ENCODE measurements around the gene CDH5.

CDH5 gene

GRCh38 chr16:66377324-66377723 lies 10.8 kb downstream of the CDH5 start:
- no peak for TF ChIP-seq CTCF (IDR thresholded peaks at IDR 0.05; ENCODE audit: insufficient read depth, low read length, poor library complexity, severe bottlenecking)
- Histone ChIP-seq H3K4me3 (replicated peaks; ENCODE audit: low read depth, low read length) (no peak overlapping the region), H3K27me3 (replicated peaks; ENCODE audit: control insufficient read depth, insufficient read depth, low read length) (no peaks in the 10 kb centered on the region; the same call in 1 of the 2 replicates), H3K36me3 (ENCODE audit: control insufficient read depth, insufficient read depth, low read length) (no peaks in the 10 kb centered on the region)
- no peak for DNase-seq (ENCODE audit: extremely low read depth, insufficient read length)

GRCh38 chr16:66378741-66379570 lies 12.5 kb downstream of the CDH5 start:
- H3K27me3 ChIP-seq (replicated peaks; ENCODE audit: control insufficient read depth, insufficient read depth, low read length), result no peaks in the 10 kb centered on the region; the same call in 1 of the 2 replicates
- TF ChIP-seq CTCF (IDR thresholded peaks at IDR 0.05; ENCODE audit: insufficient read depth, low read length, poor library complexity, severe bottlenecking), result no peak
- H3K36me3 ChIP-seq (ENCODE audit: control insufficient read depth, insufficient read depth, low read length), result no peaks in the 10 kb centered on the region
- no peak for DNase-seq (ENCODE audit: extremely low read depth, insufficient read length)
- no peak overlapping the region for H3K4me3 ChIP-seq (replicated peaks; ENCODE audit: low read depth, low read length)

- DNase-seq (ENCODE audit: extremely low read depth, insufficient read length), result no peak
- H3K4me3 ChIP-seq (replicated peaks; ENCODE audit: low read depth, low read length), result no peak overlapping the region
- H3K27me3 ChIP-seq (replicated peaks; ENCODE audit: control insufficient read depth, insufficient read depth, low read length), result no peaks in the 10 kb centered on the region; the same call in 1 of the 2 replicates
- no peak for TF ChIP-seq CTCF (IDR thresholded peaks at IDR 0.05; ENCODE audit: insufficient read depth, low read length, poor library complexity, severe bottlenecking)
- no peaks in the 10 kb centered on the region for H3K36me3 ChIP-seq (ENCODE audit: control insufficient read depth, insufficient read depth, low read length)
These were observed 13.1 kb downstream of the CDH5 start for GRCh38 chr16:66379571-66379941.

GRCh38 chr16:66380421-66380820 lies 13.9 kb downstream of the CDH5 start:
- no peak for DNase-seq (ENCODE audit: extremely low read depth, insufficient read length)
- TF ChIP-seq CTCF (IDR thresholded peaks at IDR 0.05; ENCODE audit: insufficient read depth, low read length, poor library complexity, severe bottlenecking), result no peak
- H3K27me3 ChIP-seq (replicated peaks; ENCODE audit: control insufficient read depth, insufficient read depth, low read length), result no peaks in the 10 kb centered on the region; the same call in 1 of the 2 replicates
- no peak overlapping the region for H3K4me3 ChIP-seq (replicated peaks; ENCODE audit: low read depth, low read length)
- no peaks in the 10 kb centered on the region for H3K36me3 ChIP-seq (ENCODE audit: control insufficient read depth, insufficient read depth, low read length)

- no peak for DNase-seq (ENCODE audit: extremely low read depth, insufficient read length)
- H3K36me3 ChIP-seq (ENCODE audit: control insufficient read depth, insufficient read depth, low read length), result no peaks in the 10 kb centered on the region
- no peak for TF ChIP-seq CTCF (IDR thresholded peaks at IDR 0.05; ENCODE audit: insufficient read depth, low read length, poor library complexity, severe bottlenecking)
- no peak overlapping the region for H3K4me3 ChIP-seq (replicated peaks; ENCODE audit: low read depth, low read length)
- H3K27me3 ChIP-seq (replicated peaks; ENCODE audit: control insufficient read depth, insufficient read depth, low read length), result no peaks in the 10 kb centered on the region; the same call in 1 of the 2 replicates
These were observed 15.2 kb downstream of the CDH5 start for GRCh38 chr16:66381585-66382170.

Measured in GM06990 (cell line).